NCI-H2107 treated with DMSO at 0.1 percent for 48 hours (cell line): ENCODE results near the gene CYLD.

Experiments used
- DNase-seq: peaks from one replicate; lab custom pipeline; 2025; ENCODE audit not compliant: unreplicated experiment; lab: John Stamatoyannopoulos, UW

CYLD gene

DNA sequence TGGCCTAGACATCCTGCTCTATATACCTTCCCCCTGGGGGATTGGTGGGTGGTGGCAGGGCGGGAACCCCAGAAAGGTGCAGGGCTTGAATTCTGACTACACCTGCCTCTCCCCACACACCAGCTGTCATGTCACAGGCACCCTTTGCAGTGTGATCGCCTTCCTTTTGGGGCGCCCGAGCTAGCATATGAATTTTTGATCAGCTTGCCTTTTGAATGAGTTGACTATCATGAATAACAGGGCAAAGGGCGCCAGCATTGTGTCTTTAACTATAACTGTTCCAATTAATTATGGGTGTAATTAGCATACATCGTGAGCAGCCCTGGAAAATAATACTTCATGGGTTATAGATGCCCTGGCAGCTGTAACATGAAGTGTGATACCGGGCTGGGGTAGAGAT, 72.7 kb downstream of the CYLD start:
- DNase-seq: no peak

- DNase-seq: no peak
Measured at GRCh38 chr16:50815382-50815781, 73.5 kb downstream of the CYLD start.

DNA sequence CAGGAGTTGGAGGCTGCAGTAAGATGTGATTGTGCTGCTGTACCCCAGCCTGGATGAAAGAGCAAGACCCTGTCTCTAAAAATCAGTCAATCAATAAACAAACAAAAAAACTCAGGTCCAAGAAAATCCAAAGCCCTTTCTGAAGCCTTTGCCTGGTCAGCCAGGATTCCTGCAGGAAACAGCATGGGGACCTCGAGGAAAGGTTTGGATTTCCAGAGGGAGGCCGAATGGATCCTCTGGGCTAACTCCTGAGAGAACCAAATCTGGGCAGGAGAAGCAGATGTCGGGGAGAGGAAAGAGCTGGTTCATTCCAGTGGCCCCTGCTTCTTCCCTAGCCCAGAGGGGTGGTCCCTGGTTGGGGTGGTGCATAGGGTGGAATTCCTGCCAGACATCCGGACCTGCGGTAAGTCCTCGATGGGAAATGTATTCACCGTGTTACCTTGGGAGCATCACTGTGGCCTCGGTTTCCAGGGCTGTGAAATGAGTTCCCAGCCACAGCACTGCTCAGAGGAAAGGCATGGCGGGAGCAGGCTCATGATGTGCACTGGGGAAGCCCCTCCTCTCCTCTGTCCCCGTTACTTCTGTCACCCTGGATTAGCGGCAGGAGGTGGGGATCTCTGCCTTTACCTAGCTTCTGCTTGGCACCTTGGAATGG, 75.1 kb downstream of the CYLD start:
- no peak for DNase-seq

DNA sequence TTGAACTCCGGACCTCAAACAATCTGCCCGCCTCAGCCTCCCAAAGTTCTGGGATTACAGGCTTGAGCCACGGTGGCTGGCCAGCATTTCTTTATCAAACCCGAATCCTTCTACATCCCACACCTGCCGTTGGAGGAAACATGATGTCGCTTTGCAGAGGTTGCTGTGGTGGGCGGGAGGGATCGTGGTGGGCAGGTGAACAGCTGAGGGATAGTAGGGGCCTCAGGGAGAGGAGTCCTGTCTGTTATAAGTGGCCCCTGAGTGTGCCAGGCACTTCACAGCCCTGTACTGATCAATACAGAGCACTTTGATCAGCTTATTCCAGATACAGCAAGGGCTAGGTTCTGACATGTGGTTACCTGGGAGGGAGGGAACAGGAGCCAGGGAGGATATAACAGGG, 76.5 kb downstream of the CYLD start:
- DNase-seq: no peak

GRCh38 chr16:50819706-50820105, 77.8 kb downstream of the CYLD start:
- no peak for DNase-seq

GRCh38 chr16:50820225-50820624, 78.3 kb downstream of the CYLD start:
- DNase-seq: no peak

GRCh38 chr16:50821586-50821985, 79.7 kb downstream of the CYLD start:
- no peak for DNase-seq

- DNase-seq: no peak
Measured at GRCh38 chr16:50822671-50823070, 80.8 kb downstream of the CYLD start.

- DNase-seq: no peak
Measured at GRCh38 chr16:50826797-50827316, 85.0 kb downstream of the CYLD start.

DNA sequence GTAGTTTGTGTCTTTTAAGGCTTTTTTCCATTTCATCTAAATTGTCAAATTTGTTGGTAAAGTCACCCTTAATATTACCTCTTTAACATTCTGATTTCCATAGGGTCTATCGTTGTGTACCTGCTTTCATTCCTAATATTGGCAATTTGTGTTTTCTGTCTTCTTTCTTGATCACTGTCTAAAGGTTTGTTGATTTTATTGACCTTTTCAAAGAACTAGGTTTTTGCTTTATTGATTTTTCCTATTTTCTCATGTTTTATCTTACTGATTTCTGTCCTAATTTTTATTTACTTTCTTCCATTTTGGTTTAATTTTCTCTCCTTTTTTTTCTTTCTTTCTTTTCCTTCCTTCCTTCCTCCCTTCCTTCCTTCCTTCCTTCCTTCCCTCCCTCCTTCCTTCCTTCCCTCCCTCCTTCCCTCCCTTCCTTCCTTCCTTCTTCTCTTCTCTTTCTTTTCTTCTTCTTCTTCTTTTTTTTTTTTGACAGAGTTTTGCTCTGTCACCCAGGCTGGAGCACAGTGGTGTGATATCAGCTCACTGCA, 86.3 kb downstream of the CYLD start:
- DNase-seq: no peak

DNA sequence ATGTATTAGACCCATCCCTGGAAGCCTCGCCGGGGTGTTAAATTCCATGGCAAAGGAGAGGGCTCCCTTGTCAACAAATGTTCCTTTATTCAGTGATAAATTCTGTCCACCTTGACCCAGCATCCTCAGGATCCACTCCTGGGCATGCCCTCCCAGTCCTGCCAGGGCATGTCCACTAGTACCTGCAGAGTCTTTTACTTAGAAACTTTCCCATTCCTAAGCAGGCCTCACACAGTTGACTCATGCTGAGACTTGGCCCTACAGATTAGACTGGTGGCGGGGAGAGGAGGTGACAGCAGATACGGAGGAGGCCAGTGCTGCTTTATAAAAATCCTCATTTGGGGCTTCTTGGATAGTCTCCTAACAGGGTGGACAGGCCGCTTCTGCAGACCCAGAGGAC, 88.8 kb downstream of the CYLD start:
- DNase-seq: no peak

- DNase-seq: no peak
Measured at GRCh38 chr16:50831751-50832150, 89.9 kb downstream of the CYLD start.

GRCh38 chr16:50833929-50834328, 92.0 kb downstream of the CYLD start:
- DNase-seq: no peak

DNA sequence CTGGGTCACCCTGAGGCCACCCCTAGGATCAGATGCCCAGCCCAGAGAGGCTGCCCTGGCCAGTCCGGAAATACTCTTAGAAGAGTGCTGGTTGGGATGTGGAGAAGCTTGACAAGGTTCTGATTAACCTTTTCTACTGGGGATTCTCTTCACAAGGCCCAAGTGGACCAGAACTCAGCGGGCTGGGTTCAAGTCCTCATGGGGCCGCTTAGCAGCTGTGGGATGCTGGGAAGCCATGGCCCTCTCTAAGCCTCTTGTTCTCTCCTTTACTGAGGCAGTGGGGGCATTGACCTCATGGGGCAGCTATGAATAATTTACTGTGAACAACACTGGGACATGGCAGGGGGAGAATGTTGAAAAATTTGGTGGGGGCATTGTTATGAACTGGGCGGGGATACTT, 92.8 kb downstream of the CYLD start:
- no peak for DNase-seq

DNA sequence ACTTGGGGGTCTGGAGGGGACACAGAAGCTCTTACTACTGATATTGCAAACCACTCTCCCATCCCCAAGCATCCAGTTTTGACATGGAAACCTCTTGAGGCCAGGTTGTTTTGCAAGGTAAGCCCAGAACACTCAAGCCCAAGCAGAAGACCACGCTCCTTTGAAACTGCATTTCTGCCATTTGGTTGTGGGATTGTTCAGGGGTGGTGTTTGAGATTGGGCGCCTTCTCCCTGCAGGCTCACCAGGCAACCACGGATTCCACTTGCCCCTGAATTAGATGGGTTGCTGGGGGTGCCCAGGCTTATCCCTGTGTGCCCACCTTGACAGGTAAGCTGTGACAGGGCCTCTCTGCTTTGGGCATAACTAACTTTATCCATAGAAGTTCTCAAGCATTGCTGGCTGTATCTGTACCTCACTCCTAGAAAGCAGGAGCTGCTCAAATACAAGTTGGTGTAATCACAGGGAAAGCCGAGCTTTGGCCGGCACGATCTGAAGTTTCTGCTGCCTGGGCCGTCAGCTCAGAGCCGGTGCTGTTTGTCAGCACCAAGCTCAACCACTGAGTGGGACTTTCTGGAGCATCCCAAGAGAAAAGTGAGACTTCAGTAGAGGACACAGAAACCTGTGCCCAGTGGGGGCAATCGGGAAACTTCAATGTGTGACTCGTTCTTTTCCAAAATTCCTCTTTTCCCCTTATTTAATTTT, 93.6 kb downstream of the CYLD start:
- DNase-seq: no peak

DNA sequence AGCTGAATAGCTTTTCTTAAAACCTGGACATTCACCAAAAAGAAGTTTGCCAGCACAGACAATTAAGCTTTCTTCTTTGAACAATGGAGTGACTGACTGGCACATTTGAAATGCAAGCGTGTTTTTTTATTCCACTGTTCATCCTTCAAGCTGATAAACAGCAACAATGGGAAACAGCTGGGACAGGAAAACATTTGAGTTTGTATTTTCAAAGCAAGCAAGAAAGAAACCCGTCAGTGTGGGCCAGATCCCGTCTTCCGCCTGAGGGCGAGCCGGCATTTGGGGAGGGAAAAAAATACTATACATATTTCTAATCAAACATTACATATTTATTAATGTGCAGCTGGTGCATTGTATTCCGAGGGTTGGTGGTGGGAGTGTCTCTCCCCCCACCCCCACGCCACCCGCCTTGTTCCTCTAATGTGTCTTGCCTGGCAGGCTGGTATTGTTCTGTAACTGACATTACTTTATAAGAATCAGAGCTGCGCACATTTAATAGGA, 94.3 kb downstream of the CYLD start:
- DNase-seq: no peak

GRCh38 chr16:50837324-50837723, 95.4 kb downstream of the CYLD start:
- no peak for DNase-seq

DNA sequence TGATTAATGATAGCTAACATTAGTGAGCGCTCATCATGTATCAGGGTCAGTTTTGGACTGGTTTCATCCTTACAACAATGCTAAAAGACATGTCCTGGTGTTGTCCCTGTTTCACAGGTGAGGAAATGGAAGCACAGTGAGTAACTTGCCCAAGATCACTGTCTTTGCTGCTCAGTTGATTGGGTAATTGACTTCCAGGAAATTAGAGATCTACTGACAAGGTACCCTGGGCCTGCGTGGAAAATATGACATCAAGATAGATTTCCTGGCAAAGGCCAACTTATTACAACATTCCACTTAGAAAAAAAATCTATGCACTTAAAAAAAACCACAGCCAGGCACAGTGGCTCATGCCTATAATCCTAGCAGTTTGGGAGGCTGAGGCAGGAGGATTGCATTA, 96.3 kb downstream of the CYLD start:
- no peak for DNase-seq

DNA sequence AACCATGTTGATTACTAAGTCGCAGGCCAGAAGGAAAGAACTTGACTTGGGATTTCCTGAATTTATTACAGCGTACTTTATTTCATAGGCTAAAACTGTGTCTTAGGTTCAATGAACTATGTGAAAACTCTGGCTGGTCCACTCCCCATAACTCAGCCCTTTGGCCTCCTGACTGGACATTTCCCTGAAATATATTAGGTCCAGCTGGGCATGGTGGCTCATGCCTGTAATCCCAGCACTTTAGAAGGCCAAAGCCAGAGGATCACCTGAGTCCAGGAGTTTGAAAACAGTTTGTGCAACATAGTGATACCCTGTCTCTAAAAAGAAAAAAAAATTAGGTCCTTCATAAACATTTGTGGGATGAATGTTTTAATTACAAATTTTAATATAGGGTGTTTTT, 97.0 kb downstream of the CYLD start:
- no peak for DNase-seq

DNA sequence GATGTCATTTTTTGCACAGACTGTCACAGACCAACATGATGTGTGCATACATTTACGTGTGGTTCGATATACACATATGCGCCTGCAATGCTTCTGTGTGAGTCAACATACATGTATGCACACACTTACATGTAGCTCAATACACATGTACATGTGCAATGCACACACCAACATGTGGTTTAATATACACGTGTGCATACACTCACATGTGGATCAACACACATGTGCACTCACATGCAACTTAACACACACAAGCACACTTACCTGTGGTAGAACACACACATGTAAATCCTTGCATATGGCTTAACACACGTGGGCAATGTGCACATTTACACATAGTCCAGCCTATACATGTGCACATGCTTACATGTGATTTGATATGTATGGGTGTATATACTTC, 97.5 kb downstream of the CYLD start:
- DNase-seq: no peak

DNA sequence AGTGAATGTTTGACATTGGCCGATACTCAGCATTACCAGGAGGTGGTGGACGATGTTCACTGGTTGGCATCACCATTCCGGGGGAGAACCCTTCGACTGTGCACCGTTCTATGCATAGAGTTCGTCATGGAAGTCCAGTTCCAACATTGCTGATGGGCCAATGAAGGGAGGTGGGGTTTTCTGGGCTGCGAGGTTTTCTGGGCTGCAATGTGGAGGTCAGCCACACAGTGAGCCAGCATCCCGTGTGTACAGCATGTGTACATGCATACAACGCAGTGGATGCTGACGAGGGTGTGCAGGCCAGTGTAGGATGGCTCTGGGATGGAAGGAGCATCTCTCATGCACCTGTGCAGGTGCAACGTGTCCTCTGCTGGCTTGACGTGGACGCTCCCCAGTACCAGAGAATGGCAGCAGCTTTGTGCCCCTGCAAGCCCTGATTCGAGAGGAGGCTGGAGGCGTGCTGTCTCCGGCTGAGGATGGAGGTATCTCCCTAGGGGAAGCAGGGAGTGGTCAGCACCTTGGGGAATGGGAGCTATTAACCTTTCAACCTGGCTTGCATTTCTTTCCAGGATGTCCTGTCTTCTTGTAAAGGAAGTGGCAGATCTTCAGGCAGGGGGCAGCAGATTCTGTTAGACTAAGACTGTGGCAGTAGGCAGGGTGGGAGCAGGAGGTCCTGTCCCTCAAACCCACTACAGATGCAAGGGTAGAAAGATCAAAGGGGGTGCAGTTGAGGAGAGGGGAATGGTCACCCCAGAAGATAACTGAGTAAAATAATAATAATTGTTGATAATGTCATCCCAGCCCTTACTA, 98.2 kb downstream of the CYLD start:
- DNase-seq: no peak
